ENCODE measurements around the gene THSD7B.

DNA sequence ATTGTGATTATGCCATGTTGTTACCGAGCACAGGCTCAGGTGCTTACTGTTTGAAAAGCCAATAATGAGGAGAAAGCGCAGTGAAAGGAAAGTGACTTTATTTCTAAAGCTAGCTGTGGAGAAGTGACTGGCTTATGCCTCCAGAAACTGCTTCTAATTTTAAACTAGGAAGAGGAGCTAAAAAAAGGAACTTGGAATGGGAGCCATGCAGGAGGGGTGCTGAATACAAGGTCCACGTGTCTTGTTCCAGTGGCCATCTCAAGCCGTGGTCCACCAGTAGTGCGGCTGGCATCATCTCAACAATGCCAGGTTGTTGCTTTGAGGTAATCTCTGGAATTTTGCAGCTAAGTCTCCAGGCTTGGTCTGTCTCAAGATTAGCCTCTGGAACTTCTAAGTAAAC, 282.0 kb downstream of the THSD7B start:
- TF ChIP-seq ESRRG (CRISPR knock-in tag; IDR thresholded peaks at IDR 0.05) (no peak), TCF4 (CRISPR knock-in tag; IDR thresholded peaks at IDR 0.05; ENCODE audit: borderline replicate concordance) (no peak), TOX (CRISPR knock-in tag; IDR thresholded peaks at IDR 0.05; ENCODE audit: borderline replicate concordance) (no peak), ZFP3 (CRISPR knock-in tag; IDR thresholded peaks at IDR 0.05) (no peak), RARB (CRISPR knock-in tag; IDR thresholded peaks at IDR 0.05) (no peak), PPARA (CRISPR knock-in tag; IDR thresholded peaks at IDR 0.05; ENCODE audit: borderline replicate concordance) (no peak)
- TF ChIP-seq, protein P1, sequence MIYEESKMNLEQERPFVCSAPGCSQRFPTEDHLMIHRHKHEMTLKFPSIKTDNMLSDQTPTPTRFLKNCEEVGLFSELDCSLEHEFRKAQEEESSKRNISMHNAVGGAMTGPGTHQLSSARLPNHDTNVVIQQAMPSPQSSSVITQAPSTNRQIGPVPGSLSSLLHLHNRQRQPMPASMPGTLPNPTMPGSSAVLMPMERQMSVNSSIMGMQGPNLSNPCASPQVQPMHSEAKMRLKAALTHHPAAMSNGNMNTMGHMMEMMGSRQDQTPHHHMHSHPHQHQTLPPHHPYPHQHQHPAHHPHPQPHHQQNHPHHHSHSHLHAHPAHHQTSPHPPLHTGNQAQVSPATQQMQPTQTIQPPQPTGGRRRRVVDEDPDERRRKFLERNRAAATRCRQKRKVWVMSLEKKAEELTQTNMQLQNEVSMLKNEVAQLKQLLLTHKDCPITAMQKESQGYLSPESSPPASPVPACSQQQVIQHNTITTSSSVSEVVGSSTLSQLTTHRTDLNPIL (CRISPR knock-in tag; IDR thresholded peaks at IDR 0.05; ENCODE audit: low read depth), result no peak
- TF ChIP-seq, protein P2, sequence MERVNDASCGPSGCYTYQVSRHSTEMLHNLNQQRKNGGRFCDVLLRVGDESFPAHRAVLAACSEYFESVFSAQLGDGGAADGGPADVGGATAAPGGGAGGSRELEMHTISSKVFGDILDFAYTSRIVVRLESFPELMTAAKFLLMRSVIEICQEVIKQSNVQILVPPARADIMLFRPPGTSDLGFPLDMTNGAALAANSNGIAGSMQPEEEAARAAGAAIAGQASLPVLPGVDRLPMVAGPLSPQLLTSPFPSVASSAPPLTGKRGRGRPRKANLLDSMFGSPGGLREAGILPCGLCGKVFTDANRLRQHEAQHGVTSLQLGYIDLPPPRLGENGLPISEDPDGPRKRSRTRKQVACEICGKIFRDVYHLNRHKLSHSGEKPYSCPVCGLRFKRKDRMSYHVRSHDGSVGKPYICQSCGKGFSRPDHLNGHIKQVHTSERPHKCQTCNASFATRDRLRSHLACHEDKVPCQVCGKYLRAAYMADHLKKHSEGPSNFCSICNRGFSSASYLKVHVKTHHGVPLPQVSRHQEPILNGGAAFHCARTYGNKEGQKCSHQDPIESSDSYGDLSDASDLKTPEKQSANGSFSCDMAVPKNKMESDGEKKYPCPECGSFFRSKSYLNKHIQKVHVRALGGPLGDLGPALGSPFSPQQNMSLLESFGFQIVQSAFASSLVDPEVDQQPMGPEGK (CRISPR knock-in tag; IDR thresholded peaks at IDR 0.05; ENCODE audit: borderline replicate concordance), result no peak

Measured in SK-N-SH treated with all-trans-retinoic acid at 6 μM for 48 hours (cell line).